Measurements from ENCODE around the gene RPL32. TPM values are rescaled to one million over a fixed set of nuclear protein-coding genes. Genes with fewer than 3 reads are reported as not detected.
"Not testable (repeated sequence)": the region's sequence is repeated elsewhere in the genome, so short reads cannot be mapped to it uniquely, and the experiment has no call there.

Gene RPL32
- polyA plus RNA-seq, 2 donors: 2,267 to 2,386 TPM

GRCh38 chr3:12868039-12869034 lies 27.0 kb upstream of the RPL32 start:
- H3K27me3 ChIP-seq (ENCODE audit: control insufficient read depth in 1 of 2, insufficient read depth in 2 of 2, low read length in 2 of 2): no peaks in the 10 kb centered on the region
- H3K9me3 ChIP-seq (ENCODE audit: control insufficient read depth in 2 of 2, insufficient read depth in 1 of 2, low read depth in 1 of 2, low read length in 1 of 2): peaks cover 3 to 8% of the 10 kb centered on the region in 2 donors
- H3K36me3 ChIP-seq (ENCODE audit: control insufficient read depth in 2 of 2, insufficient read depth in 2 of 2, low read length in 1 of 2): no peaks in the 10 kb centered on the region
- no peaks in the 10 kb centered on the region for H3K4me1 ChIP-seq (ENCODE audit: control insufficient read depth in 2 of 2, insufficient read depth in 2 of 2, low read length in 1 of 2)
- H3K4me3 ChIP-seq (ENCODE audit: low read depth in 1 of 2, low read length in 2 of 2): no peak overlapping the region
- 28 to 35% methylated on average over 43 to 45 of the region's 45 CpGs for WGBS, 2 donors
- no peak overlapping the region for H3K27ac ChIP-seq (ENCODE audit: low read depth in 2 of 2, low read length in 1 of 2)

- no peaks in the 10 kb centered on the region for H3K36me3 ChIP-seq (ENCODE audit: control insufficient read depth in 2 of 2, insufficient read depth in 2 of 2, low read length in 1 of 2)
- H3K27me3 ChIP-seq (ENCODE audit: control insufficient read depth in 1 of 2, insufficient read depth in 2 of 2, low read length in 2 of 2): no peaks in the 10 kb centered on the region
- H3K4me1 ChIP-seq (ENCODE audit: control insufficient read depth in 2 of 2, insufficient read depth in 2 of 2, low read length in 1 of 2): no peaks in the 10 kb centered on the region
- no peak overlapping the region for H3K4me3 ChIP-seq (ENCODE audit: low read depth in 1 of 2, low read length in 2 of 2)
- 72 to 81% methylated on average over 6 of the region's 6 CpGs for WGBS, 2 donors
- H3K9me3 ChIP-seq (ENCODE audit: control insufficient read depth in 2 of 2, insufficient read depth in 1 of 2, low read depth in 1 of 2, low read length in 1 of 2): peaks cover 3 to 8% of the 10 kb centered on the region in 2 donors
- H3K27ac ChIP-seq (ENCODE audit: low read depth in 2 of 2, low read length in 1 of 2): no peak overlapping the region
Observed at GRCh38 chr3:12866836-12867235, 25.5 kb upstream of the RPL32 start.

DNA sequence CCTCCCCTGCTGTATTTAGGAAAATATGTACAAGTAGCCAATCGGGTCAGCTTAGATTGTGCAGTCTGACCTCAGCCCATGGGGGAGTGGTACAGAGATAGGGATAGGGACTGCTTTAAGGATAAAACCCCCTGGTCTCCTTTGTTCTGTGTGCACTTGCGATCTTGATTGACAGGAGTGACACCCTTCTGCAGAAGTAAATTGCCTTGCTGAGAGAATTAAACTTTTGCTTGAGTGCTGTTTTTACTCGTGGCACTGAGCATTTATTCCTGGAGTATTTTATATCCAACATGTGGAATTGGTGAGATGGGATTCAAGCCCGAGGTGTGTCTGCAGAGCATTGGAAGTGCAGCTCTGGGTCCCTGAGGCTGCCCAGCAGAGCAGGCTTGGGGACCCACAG lies 23.9 kb upstream of the RPL32 start:
- 90% methylated on average over 4 of the region's 4 CpGs for WGBS, 2 donors
- no peak overlapping the region for H3K4me3 ChIP-seq (ENCODE audit: low read depth in 1 of 2, low read length in 2 of 2)
- H3K27ac ChIP-seq (ENCODE audit: low read depth in 2 of 2, low read length in 1 of 2): no peak overlapping the region
- no peaks in the 10 kb centered on the region for H3K4me1 ChIP-seq (ENCODE audit: control insufficient read depth in 2 of 2, insufficient read depth in 2 of 2, low read length in 1 of 2)
- H3K36me3 ChIP-seq (ENCODE audit: control insufficient read depth in 2 of 2, insufficient read depth in 2 of 2, low read length in 1 of 2): no peaks in the 10 kb centered on the region
- H3K9me3 ChIP-seq (ENCODE audit: control insufficient read depth in 2 of 2, insufficient read depth in 1 of 2, low read depth in 1 of 2, low read length in 1 of 2): peaks cover 3 to 8% of the 10 kb centered on the region in 2 donors
- H3K27me3 ChIP-seq (ENCODE audit: control insufficient read depth in 1 of 2, insufficient read depth in 2 of 2, low read length in 2 of 2): no peaks in the 10 kb centered on the region

DNA sequence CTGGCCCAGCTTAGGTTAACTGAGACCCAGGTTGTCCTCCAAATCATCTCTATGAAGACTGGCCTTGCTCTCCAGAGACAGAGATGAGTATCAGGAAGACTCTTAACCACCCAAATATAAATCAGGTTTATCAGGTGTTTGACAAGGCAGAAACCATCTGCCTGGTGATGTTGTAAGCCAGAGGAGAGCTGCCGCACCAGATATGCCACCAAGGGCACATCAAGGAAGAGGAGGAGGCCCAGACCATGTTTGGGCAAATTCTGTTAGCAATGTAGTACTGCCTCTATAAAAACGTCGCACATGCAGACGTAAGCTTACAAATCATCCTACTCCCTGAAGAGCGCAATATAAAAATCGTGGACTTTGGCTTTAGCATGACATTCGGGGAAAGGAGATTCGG lies 21.0 kb upstream of the RPL32 start:
- H3K9me3 ChIP-seq (ENCODE audit: control insufficient read depth in 2 of 2, insufficient read depth in 1 of 2, low read depth in 1 of 2, low read length in 1 of 2): peaks cover 3 to 8% of the 10 kb centered on the region in 2 donors
- H3K4me1 ChIP-seq (ENCODE audit: control insufficient read depth in 2 of 2, insufficient read depth in 2 of 2, low read length in 1 of 2): no peaks in the 10 kb centered on the region
- WGBS, 2 donors: 92 to 95% methylated on average over 8 of the region's 8 CpGs
- H3K4me3 ChIP-seq (ENCODE audit: low read depth in 1 of 2, low read length in 2 of 2): no peak overlapping the region
- H3K27ac ChIP-seq (ENCODE audit: low read depth in 2 of 2, low read length in 1 of 2): no peak overlapping the region
- no peaks in the 10 kb centered on the region for H3K36me3 ChIP-seq (ENCODE audit: control insufficient read depth in 2 of 2, insufficient read depth in 2 of 2, low read length in 1 of 2)
- H3K27me3 ChIP-seq (ENCODE audit: control insufficient read depth in 1 of 2, insufficient read depth in 2 of 2, low read length in 2 of 2): no peaks in the 10 kb centered on the region

DNA sequence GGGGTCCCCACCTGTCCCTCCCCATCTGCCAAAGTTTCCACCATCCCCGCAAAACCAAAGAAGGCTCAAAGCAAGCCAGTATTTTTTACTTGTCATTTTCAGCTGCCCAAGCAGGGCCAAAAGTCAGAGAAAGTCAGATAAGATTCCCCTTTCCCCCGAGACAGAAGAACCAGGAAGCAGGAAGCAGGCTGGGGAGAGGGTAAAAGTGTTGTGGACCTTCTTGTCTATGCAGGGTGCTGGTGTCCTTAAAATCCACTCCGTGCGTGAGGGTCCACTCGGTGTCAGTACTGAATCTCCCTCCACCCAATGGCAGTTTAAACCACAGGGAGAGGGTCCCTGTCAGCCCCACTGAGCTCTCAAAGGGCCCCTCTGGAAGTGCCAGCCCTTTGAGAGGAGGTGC lies 20.2 kb upstream of the RPL32 start:
- 81 to 88% methylated on average over 5 of the region's 5 CpGs for WGBS, 2 donors
- no peaks in the 10 kb centered on the region for H3K27me3 ChIP-seq (ENCODE audit: control insufficient read depth in 1 of 2, insufficient read depth in 2 of 2, low read length in 2 of 2)
- H3K4me3 ChIP-seq (ENCODE audit: low read depth in 1 of 2, low read length in 2 of 2): no peak overlapping the region
- no peak overlapping the region for H3K27ac ChIP-seq (ENCODE audit: low read depth in 2 of 2, low read length in 1 of 2)
- H3K36me3 ChIP-seq (ENCODE audit: control insufficient read depth in 2 of 2, insufficient read depth in 2 of 2, low read length in 1 of 2): no peaks in the 10 kb centered on the region
- peaks cover 3 to 8% of the 10 kb centered on the region in 2 donors for H3K9me3 ChIP-seq (ENCODE audit: control insufficient read depth in 2 of 2, insufficient read depth in 1 of 2, low read depth in 1 of 2, low read length in 1 of 2)
- H3K4me1 ChIP-seq (ENCODE audit: control insufficient read depth in 2 of 2, insufficient read depth in 2 of 2, low read length in 1 of 2): peaks cover 0 to 3% of the 10 kb centered on the region in 2 donors

DNA sequence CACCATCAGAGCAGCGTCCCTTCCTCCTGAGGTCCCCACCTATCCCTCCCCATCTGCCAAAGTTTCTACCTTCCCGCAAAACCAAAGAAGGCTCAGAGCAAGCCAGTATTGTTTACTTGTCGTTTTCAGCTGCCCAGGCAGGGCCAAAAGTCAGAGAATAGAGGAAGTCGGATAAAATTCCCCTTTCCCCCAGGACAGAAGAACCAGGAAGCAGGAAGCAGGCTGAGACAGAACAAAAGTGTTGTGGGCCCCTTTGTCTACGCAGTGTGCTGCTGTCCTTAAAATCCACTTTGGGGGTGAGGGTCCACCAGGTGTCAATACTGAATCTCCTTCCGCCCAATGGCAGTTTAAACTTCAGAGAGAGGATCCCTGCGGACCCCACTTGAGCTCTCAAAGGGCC lies 18.5 kb upstream of the RPL32 start:
- peaks cover 0 to 3% of the 10 kb centered on the region in 2 donors for H3K9me3 ChIP-seq (ENCODE audit: control insufficient read depth in 2 of 2, insufficient read depth in 1 of 2, low read depth in 1 of 2, low read length in 1 of 2)
- 73 to 76% methylated on average over 7 of the region's 7 CpGs for WGBS, 2 donors
- no peak overlapping the region for H3K4me3 ChIP-seq (ENCODE audit: low read depth in 1 of 2, low read length in 2 of 2)
- H3K36me3 ChIP-seq (ENCODE audit: control insufficient read depth in 2 of 2, insufficient read depth in 2 of 2, low read length in 1 of 2): no peaks in the 10 kb centered on the region
- no peaks in the 10 kb centered on the region for H3K27me3 ChIP-seq (ENCODE audit: control insufficient read depth in 1 of 2, insufficient read depth in 2 of 2, low read length in 2 of 2)
- peaks cover 0 to 4% of the 10 kb centered on the region in 2 donors for H3K4me1 ChIP-seq (ENCODE audit: control insufficient read depth in 2 of 2, insufficient read depth in 2 of 2, low read length in 1 of 2)
- no peak overlapping the region for H3K27ac ChIP-seq (ENCODE audit: low read depth in 2 of 2, low read length in 1 of 2)

DNA sequence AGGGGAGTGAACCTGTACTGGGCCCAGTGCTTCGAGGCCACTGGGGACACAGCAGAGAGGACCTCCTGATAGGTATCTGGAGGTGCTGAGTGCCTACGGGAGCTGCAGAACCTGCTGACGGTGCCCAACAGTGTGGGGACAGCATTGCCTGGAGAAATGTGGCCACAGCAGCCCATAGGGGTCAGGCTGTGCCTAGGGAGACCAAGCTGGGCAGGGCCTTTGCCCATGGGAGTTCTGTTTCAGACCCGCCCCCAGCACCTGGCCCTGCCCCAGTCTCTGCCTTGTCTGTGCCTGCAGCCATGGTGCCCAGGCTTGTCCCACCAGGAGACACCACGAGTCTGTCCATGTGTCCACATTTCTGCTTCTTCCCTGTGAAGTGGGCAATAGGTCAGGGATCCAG lies 15.3 kb upstream of the RPL32 start:
- peaks cover 0 to 4% of the 10 kb centered on the region in 2 donors for H3K4me1 ChIP-seq (ENCODE audit: control insufficient read depth in 2 of 2, insufficient read depth in 2 of 2, low read length in 1 of 2)
- H3K4me3 ChIP-seq (ENCODE audit: low read depth in 1 of 2, low read length in 2 of 2): no peak overlapping the region
- H3K36me3 ChIP-seq (ENCODE audit: control insufficient read depth in 2 of 2, insufficient read depth in 2 of 2, low read length in 1 of 2): no peaks in the 10 kb centered on the region
- no peaks in the 10 kb centered on the region for H3K9me3 ChIP-seq (ENCODE audit: control insufficient read depth in 2 of 2, insufficient read depth in 1 of 2, low read depth in 1 of 2, low read length in 1 of 2)
- WGBS, 2 donors: 81% methylated on average over 5 of the region's 5 CpGs
- no peaks in the 10 kb centered on the region for H3K27me3 ChIP-seq (ENCODE audit: control insufficient read depth in 1 of 2, insufficient read depth in 2 of 2, low read length in 2 of 2)
- H3K27ac ChIP-seq (ENCODE audit: low read depth in 2 of 2, low read length in 1 of 2): no peak overlapping the region

DNA sequence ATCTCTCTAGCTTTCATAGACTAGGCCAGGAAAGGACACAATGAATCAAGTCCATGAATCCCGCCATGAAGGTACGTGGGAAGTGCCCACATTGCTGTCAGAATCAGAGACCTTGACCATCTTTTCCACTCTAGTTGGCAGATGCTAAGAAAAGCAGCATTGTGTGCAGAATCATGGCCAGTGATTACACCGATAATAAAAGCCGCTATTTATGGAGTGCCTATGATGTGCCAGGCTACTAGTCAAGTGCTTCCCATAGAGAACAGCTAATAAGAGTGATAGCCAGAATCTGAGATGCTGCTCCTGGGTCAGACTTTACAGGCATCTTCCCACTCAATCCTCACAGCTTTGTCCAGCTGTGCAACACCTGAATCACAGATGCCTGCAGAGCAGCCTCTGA lies 13.2 kb upstream of the RPL32 start:
- H3K9me3 ChIP-seq (ENCODE audit: control insufficient read depth in 2 of 2, insufficient read depth in 1 of 2, low read depth in 1 of 2, low read length in 1 of 2): no peaks in the 10 kb centered on the region
- no peaks in the 10 kb centered on the region for H3K36me3 ChIP-seq (ENCODE audit: control insufficient read depth in 2 of 2, insufficient read depth in 2 of 2, low read length in 1 of 2)
- peaks cover 0 to 4% of the 10 kb centered on the region in 2 donors for H3K4me1 ChIP-seq (ENCODE audit: control insufficient read depth in 2 of 2, insufficient read depth in 2 of 2, low read length in 1 of 2)
- H3K27ac ChIP-seq (ENCODE audit: low read depth in 2 of 2, low read length in 1 of 2): no peak overlapping the region
- WGBS, 2 donors: 75 to 86% methylated on average over 4 of the region's 4 CpGs
- H3K27me3 ChIP-seq (ENCODE audit: control insufficient read depth in 1 of 2, insufficient read depth in 2 of 2, low read length in 2 of 2): no peaks in the 10 kb centered on the region
- no peak overlapping the region for H3K4me3 ChIP-seq (ENCODE audit: low read depth in 1 of 2, low read length in 2 of 2)

DNA sequence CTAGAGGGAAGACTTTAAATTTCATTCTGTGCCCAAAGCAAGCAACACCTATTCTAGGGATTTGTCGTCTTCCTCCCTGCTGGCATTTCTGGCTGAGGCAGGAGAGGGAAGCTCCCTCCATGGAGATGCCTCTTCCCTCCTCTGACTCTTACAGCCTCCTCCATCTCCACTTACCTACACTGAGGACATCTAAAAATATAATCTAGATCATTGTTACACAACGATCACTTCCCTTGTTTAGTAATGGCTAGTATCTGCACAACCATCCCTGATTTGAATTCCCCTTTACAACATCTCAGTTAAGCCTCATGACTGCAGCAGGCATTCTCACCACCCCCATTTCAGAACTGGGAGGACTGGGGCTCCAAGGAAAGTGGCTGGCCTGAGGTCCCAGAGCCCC lies 12.5 kb upstream of the RPL32 start:
- not testable (repeated sequence) for H3K9me3 ChIP-seq (ENCODE audit: control insufficient read depth in 2 of 2, insufficient read depth in 1 of 2, low read depth in 1 of 2, low read length in 1 of 2); H3K4me1 ChIP-seq (ENCODE audit: control insufficient read depth in 2 of 2, insufficient read depth in 2 of 2, low read length in 1 of 2); H3K4me3 ChIP-seq (ENCODE audit: low read depth in 1 of 2, low read length in 2 of 2); H3K27me3 ChIP-seq (ENCODE audit: control insufficient read depth in 1 of 2, insufficient read depth in 2 of 2, low read length in 2 of 2); H3K36me3 ChIP-seq (ENCODE audit: control insufficient read depth in 2 of 2, insufficient read depth in 2 of 2, low read length in 1 of 2); H3K27ac ChIP-seq (ENCODE audit: low read depth in 2 of 2, low read length in 1 of 2)
- WGBS, 2 donors: 69 to 78% methylated on average over 2 of the region's 2 CpGs

GRCh38 chr3:12852201-12852600 lies 10.8 kb upstream of the RPL32 start:
- WGBS, 2 donors: 73 to 85% methylated on average over 3 of the region's 3 CpGs
- no peak overlapping the region for H3K4me3 ChIP-seq (ENCODE audit: low read depth in 1 of 2, low read length in 2 of 2)
- peaks cover 0 to 4% of the 10 kb centered on the region in 2 donors for H3K4me1 ChIP-seq (ENCODE audit: control insufficient read depth in 2 of 2, insufficient read depth in 2 of 2, low read length in 1 of 2)

More at GRCh38 chr3:12852201-12852600, 10.8 kb upstream of the RPL32 start:
- H3K27me3 ChIP-seq (ENCODE audit: control insufficient read depth in 1 of 2, insufficient read depth in 2 of 2, low read length in 2 of 2): no peaks in the 10 kb centered on the region
- no peaks in the 10 kb centered on the region for H3K36me3 ChIP-seq (ENCODE audit: control insufficient read depth in 2 of 2, insufficient read depth in 2 of 2, low read length in 1 of 2)
- no peaks in the 10 kb centered on the region for H3K9me3 ChIP-seq (ENCODE audit: control insufficient read depth in 2 of 2, insufficient read depth in 1 of 2, low read depth in 1 of 2, low read length in 1 of 2)
- H3K27ac ChIP-seq (ENCODE audit: low read depth in 2 of 2, low read length in 1 of 2): no peak overlapping the region

All from esophagus (tissue), 2 donors.